H1 (cell line): Measurements from ENCODE around the gene PTGDS. TPM values are rescaled to one million over a fixed set of nuclear protein-coding genes. Genes with fewer than 3 reads are reported as not detected.

Experiments
- CBX5 ChIP-seq: fragments of 300-800, 300-1000 bp; sonication (generic); IDR thresholded peaks from 2 replicates; pipeline ENCODE4 v1.7.1; 2016; ENCODE audit warnings: antibody characterized with exemption, low read length, low read depth
- CHD1 ChIP-seq: IDR thresholded peaks from 2 replicates; pipeline ENCODE4 v1.6.1; 2012; ENCODE audit warnings: low read depth, low read length, improper control_type of control experiment
- FOSL1 ChIP-seq: IDR thresholded peaks from 2 replicates; pipeline ENCODE4 v1.6.1; 2011; ENCODE audit warnings: mild to moderate bottlenecking, low read depth, low read length, moderate library complexity; ENCODE audit not compliant: insufficient read depth
- GTF2F1 ChIP-seq: IDR thresholded peaks from 2 replicates; pipeline ENCODE4 v1.6.1; 2012; ENCODE audit warnings: low read depth, low read length, improper control_type of control experiment, borderline replicate concordance
- JUND ChIP-seq: IDR thresholded peaks from 2 replicates; pipeline ENCODE4 v1.6.1; 2011; ENCODE audit warnings: mild to moderate bottlenecking, improper control_type of control experiment, low read length
- POU5F1 ChIP-seq: IDR thresholded peaks from 2 replicates; pipeline ENCODE4 v1.6.1; 2011; ENCODE audit warnings: low read depth, mild to moderate bottlenecking, low read length, moderate library complexity
- SIN3A ChIP-seq, 2 experiments: IDR thresholded peaks in 1 of 2; conservative IDR thresholded peaks in 1 of 2; 2 replicates each; pipeline ENCODE4 v1.6.1; 2011 to 2012; ENCODE audit warnings: low read length in 2 of 2, improper control_type of control experiment in 1 of 2, low read depth in 1 of 2, mild to moderate bottlenecking in 1 of 2
- USF2 ChIP-seq: IDR thresholded peaks from 2 replicates; pipeline ENCODE4 v1.6.1; 2011; ENCODE audit warnings: low read length, improper control_type of control experiment
- polyA plus RNA-seq, 7 experiments: library from polyadenylated mRNA; depleted of rRNA in 3 of 7; stranded (reverse) in 5 of 7; unstranded in 2 of 7; fragments of >200 nt in 5 of 7; fragments of 200-250 nt in 2 of 7; gene quantifications; 1 replicate in 5 of 7; 2 replicates in 1 of 7; 4 replicates in 1 of 7; pipeline versions ENCODE4 v1.2.1 to v1.2.3, GENCODE V29; 2011 to 2013; ENCODE audit warnings: missing spikeins in 2 of 7, mixed read lengths in 2 of 7
- total RNA-seq: library from RNA; stranded (reverse); fragmentation: NEBNext Ultra II Directional; extraction: Animal tissue kit (Norgen Biotek cat#: 25700); gene quantifications from 2 replicates; pipeline ENCODE4 v1.2.1, GENCODE V29; 2021

The PTGDS gene
- total and polyA plus RNA-seq, 2 of the 8 experiments (the other 6 are each of a cell fraction or from before 2014, with no cell fraction given) = 1.7 to 2.3 TPM

DNA sequence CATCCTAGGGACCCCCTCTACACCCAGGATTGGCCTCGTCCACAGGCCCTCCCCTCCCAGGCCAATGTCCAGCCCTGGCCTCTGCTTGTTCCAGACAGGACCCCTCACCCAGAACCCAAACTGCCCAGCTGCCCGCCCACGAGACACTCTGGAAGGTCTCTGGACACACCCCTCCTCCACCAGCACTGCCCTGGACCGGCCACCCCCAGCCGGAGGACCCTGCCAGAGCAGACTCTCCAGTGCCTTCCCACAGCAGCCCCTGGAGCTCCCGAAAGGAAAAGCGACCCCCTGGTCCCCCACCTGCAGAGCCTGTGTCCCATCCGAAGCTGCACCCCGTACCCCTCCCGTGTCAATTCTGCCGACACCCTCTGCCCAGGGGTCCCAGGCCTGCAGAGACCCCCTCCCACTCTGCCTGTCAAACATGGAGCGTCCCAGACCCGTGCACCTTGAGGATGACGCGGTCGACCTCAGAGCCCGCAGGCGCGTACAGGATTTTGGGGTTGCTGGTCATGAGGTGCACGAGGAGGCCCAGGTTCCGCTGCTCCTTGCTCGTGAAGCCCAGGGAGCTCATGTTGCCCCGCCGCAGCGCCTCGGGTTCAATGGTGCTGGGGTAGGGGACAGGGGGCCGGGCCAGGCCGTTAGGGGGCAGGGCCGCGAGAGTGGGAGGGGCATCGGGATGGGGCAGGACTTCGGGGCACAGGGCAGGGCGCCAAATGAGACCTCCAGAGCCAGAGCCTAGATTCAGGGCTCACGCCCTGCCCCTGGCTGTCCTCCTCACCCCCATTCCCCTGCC, 42.8 kb downstream of the PTGDS start (continued):
- no peak for TF ChIP-seq CBX5
- TF ChIP-seq USF2 = no peak
- no peak for TF ChIP-seq CHD1
- no peak for TF ChIP-seq FOSL1
- TF ChIP-seq SIN3A (conservative IDR thresholded peaks at IDR 0.05 in 1 of 2, IDR thresholded peaks at IDR 0.05 in 1 of 2; ENCODE audit: low read depth in 1 of 2, low read length in 2 of 2) = no peak
- no peak for TF ChIP-seq POU5F1
- TF ChIP-seq JUND = no peak
- no peak for TF ChIP-seq GTF2F1
